ENCODE data around the gene UACA.
"Not testable (repeated sequence)": the region's sequence is repeated elsewhere in the genome, so short reads cannot be mapped to it uniquely, and the experiment has no call there.

The UACA gene

GRCh38 chr15:70752193-70752635 lies 11.1 kb downstream of the UACA start:
- no peak for DNase-seq (ENCODE audit: low read depth)
- no peak for TF ChIP-seq CTCF (conservative IDR thresholded peaks at IDR 0.05; ENCODE audit: low read depth, low read length)
- H3K4me3 ChIP-seq (ENCODE audit: low read length): no peak overlapping the region

GRCh38 chr15:70750203-70750869 lies 13.0 kb downstream of the UACA start:
- DNase-seq (ENCODE audit: low read depth): no peak
- H3K4me3 ChIP-seq (ENCODE audit: low read length): no peak overlapping the region
- no peak for TF ChIP-seq CTCF (conservative IDR thresholded peaks at IDR 0.05; ENCODE audit: low read depth, low read length)

GRCh38 chr15:70748281-70748747 lies 15.0 kb downstream of the UACA start:
- H3K4me3 ChIP-seq (ENCODE audit: low read length): no peak overlapping the region
- TF ChIP-seq CTCF (conservative IDR thresholded peaks at IDR 0.05; ENCODE audit: low read depth, low read length): no peak
- DNase-seq (ENCODE audit: low read depth): no peak

GRCh38 chr15:70746598-70746997 lies 16.8 kb downstream of the UACA start:
- DNase-seq (ENCODE audit: low read depth); H3K4me3 ChIP-seq (ENCODE audit: low read length): not testable (repeated sequence)

GRCh38 chr15:70742928-70743327 lies 20.4 kb downstream of the UACA start:
- TF ChIP-seq CTCF (conservative IDR thresholded peaks at IDR 0.05; ENCODE audit: low read depth, low read length): no peak
- H3K4me3 ChIP-seq (ENCODE audit: low read length): no peak overlapping the region
- DNase-seq (ENCODE audit: low read depth): no peak

- TF ChIP-seq CTCF (conservative IDR thresholded peaks at IDR 0.05; ENCODE audit: low read depth, low read length): no peak
- H3K4me3 ChIP-seq (ENCODE audit: low read length): no peak overlapping the region
- DNase-seq (ENCODE audit: low read depth): no peak
Measured at GRCh38 chr15:70741677-70742293, 21.6 kb downstream of the UACA start.

- peak; percentile 43 for DNase-seq (ENCODE audit: low read depth)
- no peak overlapping the region for H3K4me3 ChIP-seq (ENCODE audit: low read length)
- no peak for TF ChIP-seq CTCF (conservative IDR thresholded peaks at IDR 0.05; ENCODE audit: low read depth, low read length)
Measured at GRCh38 chr15:70741107-70741531, 22.2 kb downstream of the UACA start.

- DNase-seq (ENCODE audit: low read depth); H3K4me3 ChIP-seq (ENCODE audit: low read length): not testable (repeated sequence)
Measured at GRCh38 chr15:70735040-70735439, 28.3 kb downstream of the UACA start.
